Spinal cord (tissue), 10 donors: ENCODE measurements around the gene ZNF784. TPM values are rescaled to one million over a fixed set of nuclear protein-coding genes. Genes with fewer than 3 reads are reported as not detected.

ENCODE experiments used
- DNase-seq, 6 donors: peaks; one replicate each; pipeline versions ENCODE4 v3.0.0 to v3.0.0-alpha.2; 2013 to 2015; ENCODE audit warnings: low spot score in 6 of 6, low read depth in 4 of 6
- H3K27ac ChIP-seq: one replicate; pipeline ENCODE4 v1.5.1; 2013; ENCODE audit warnings: low read depth, low read length, control low read depth
- H3K27me3 ChIP-seq: one replicate; pipeline ENCODE4 v1.6.1; 2013; ENCODE audit warnings: low read length; ENCODE audit not compliant: control insufficient read depth, insufficient read depth
- H3K36me3 ChIP-seq: one replicate; pipeline ENCODE4 v1.6.1; 2013; ENCODE audit warnings: low read length; ENCODE audit not compliant: control insufficient read depth, insufficient read depth
- H3K4me1 ChIP-seq: one replicate; pipeline ENCODE4 v1.6.1; 2013; ENCODE audit warnings: low read length; ENCODE audit not compliant: control insufficient read depth, insufficient read depth
- H3K4me3 ChIP-seq: one replicate; pipeline ENCODE4 v1.5.1; 2013; ENCODE audit warnings: low read depth, low read length, control low read depth
- H3K9me3 ChIP-seq: one replicate; pipeline ENCODE4 v1.6.1; 2013; ENCODE audit warnings: low read length; ENCODE audit not compliant: control insufficient read depth, insufficient read depth
- WGBS: methylation state at CpG from one replicate; pipeline ENCODE4 v1.1.5; 2013; ENCODE audit warnings: missing lambda C conversion rate; ENCODE audit not compliant: insufficient coverage; 5-methylcytosine and 5-hydroxymethylcytosine counted together
- polyA plus RNA-seq, 2 donors: library from polyadenylated mRNA; unstranded; fragments of 120-200 nt; gene quantifications; one replicate each; pipeline ENCODE4 v1.2.1, GENCODE V29; 2013; ENCODE audit not compliant: insufficient read length in 2 of 2
- total RNA-seq, 2 donors: library from RNA; depleted of rRNA in 1 of 2; stranded (reverse); fragments of 120-200 nt in 1 of 2; fragments of >200 nt in 1 of 2; gene quantifications; one replicate each; pipeline versions ENCODE4 v1.2.3 to v1.2.4, GENCODE V29; 2013 to 2014
- donor health status: healthy.

ZNF784 gene
- total and polyA plus RNA-seq, 4 donors = 2.9 to 12.8 (median 8.1) TPM

DNA sequence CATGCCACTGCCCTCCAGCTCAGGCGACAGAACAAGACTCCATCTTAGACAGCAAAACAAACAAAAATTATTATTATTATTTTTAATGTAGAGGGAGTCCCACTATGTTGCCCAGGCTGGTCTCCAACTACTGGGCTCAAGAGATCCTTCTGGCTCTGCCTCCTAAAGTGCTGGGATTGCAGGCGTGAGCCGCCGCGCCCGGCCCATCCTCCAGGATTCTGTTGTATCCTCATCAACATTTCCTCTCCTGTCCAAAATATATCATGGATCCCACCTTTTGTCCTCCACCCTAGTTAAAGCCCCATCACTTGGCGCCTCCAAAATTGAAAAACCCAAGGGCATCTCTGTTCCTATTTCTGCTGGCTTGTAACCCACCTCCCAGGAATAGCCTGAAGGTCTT, 1.2 kb downstream of the ZNF784 start:
- Histone ChIP-seq H3K4me3 (no peak overlapping the region), H3K36me3 (peaks cover 30% of the 10 kb centered on the region), H3K27me3 (no peaks in the 10 kb centered on the region), H3K27ac (no peak overlapping the region), H3K4me1 (peaks cover 5% of the 10 kb centered on the region), H3K9me3 (no peaks in the 10 kb centered on the region)
- 94% methylated on average over 5 of the region's 7 CpGs for WGBS
- DNase-seq = no peak

GRCh38 chr19:55622242-55622969, 2.0 kb downstream of the ZNF784 start:
- H3K36me3 ChIP-seq = peaks cover 35% of the 10 kb centered on the region
- no peaks in the 10 kb centered on the region for H3K27me3 ChIP-seq
- no peaks in the 10 kb centered on the region for H3K9me3 ChIP-seq
- peaks cover 5% of the 10 kb centered on the region for H3K4me1 ChIP-seq
- WGBS = 91% methylated on average over 39 of the region's 40 CpGs
- no peak overlapping the region for H3K4me3 ChIP-seq
- DNase-seq = no peak
- no peak overlapping the region for H3K27ac ChIP-seq

- DNase-seq = no peak
- WGBS = 95% methylated on average over 49 of the region's 55 CpGs
- Histone ChIP-seq H3K9me3 (no peaks in the 10 kb centered on the region), H3K36me3 (peaks cover 41% of the 10 kb centered on the region), H3K27ac (no peak overlapping the region), H3K4me1 (peaks cover 5% of the 10 kb centered on the region), H3K27me3 (no peaks in the 10 kb centered on the region), H3K4me3 (no peak overlapping the region)
These were observed 2.6 kb downstream of the ZNF784 start for GRCh38 chr19:55621673-55622231.

DNA sequence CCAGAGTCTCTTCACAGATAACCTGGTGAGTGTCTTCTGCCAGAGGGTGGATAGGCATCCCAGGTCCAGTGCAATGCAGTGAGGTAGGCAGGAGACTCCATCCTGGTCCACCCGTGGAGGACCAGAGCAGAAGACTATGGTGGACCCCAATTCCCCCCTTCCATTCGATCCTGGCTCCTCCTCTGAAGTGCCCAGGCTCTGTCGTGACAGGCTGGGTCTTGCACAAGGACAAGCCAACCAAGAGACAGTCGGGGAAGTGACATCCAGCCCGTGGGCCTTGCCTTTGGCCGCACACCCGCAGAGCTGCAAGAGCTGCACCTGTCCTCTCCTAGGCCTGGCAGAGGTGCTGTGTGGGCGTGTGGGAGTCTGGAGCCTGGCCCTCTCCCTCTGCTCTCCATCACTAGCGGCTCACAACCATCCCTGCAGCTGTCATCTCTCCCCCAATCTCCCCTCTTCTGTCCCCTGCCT, 3.1 kb downstream of the ZNF784 start:
- DNase-seq = no peak
- H3K27ac ChIP-seq = no peak overlapping the region
- no peaks in the 10 kb centered on the region for H3K27me3 ChIP-seq
- peaks cover 5% of the 10 kb centered on the region for H3K4me1 ChIP-seq
- H3K36me3 ChIP-seq = peaks cover 47% of the 10 kb centered on the region
- H3K9me3 ChIP-seq = no peaks in the 10 kb centered on the region
- no peak overlapping the region for H3K4me3 ChIP-seq
- WGBS = 95% methylated on average over 9 of the region's 9 CpGs

DNA sequence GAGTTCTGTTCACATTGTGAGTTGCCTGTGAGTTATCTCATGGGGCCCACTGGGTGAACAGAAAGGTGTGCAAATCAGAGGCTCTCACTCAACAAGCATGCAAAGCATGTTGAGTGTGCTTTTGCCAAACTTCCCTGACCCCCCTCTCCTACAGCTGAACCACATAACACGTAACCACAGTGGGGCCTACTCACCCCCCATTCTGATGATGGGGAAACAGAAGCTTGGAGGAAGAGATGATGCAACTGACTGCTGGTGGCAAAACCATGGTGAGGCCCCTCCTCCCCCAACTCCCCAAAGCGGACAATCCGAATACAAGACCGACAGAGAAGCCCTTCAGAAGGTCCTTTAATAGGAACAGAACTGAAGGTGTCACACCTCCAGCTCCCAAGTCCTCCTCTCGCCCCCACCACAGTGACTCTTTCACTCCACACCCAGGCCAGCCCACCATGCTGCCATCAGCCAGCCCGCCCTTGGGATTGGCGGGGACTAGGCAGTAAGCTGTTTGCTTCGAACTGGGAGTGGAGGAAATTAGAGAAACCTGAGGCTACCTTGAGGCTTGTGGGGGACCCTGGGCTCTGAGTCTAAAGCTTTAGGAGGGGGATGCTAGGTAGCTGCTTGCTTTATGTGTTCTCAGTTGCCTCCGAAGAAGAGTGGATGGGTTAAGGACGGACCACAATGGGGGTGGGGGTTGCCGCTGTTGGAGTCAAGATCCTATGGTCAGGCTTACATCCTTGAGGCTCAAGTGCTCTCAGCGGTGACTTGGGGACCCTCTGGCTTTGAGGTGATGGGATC, 3.8 kb downstream of the ZNF784 start:
- Histone ChIP-seq H3K27ac (no peak overlapping the region), H3K4me3 (no peak overlapping the region), H3K4me1 (peaks cover 5% of the 10 kb centered on the region), H3K9me3 (no peaks in the 10 kb centered on the region), H3K27me3 (no peaks in the 10 kb centered on the region), H3K36me3 (peaks cover 53% of the 10 kb centered on the region)
- WGBS = 94% methylated on average over 6 of the region's 12 CpGs
- DNase-seq = no peak

DNA sequence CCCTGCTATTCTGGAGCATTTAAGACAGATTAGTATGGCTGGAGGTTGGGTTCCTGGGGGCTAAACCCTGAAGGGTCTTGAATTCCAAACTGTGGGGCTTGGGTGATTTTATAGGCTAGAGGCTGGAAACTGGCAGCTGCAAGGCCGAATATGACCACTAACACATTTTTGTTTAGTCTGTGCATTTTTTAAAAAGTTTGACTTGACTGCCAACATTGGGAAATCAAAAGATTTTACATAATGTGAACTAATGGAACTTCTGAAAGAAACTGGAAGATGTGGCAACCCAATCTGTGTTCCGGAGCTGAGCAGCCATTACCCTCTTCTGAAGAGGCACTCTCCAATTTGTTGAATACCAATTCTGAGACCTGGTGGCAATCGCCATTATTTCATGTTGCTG, 5.1 kb downstream of the ZNF784 start:
- Histone ChIP-seq H3K4me3 (no peak overlapping the region), H3K27me3 (no peaks in the 10 kb centered on the region), H3K4me1 (no peaks in the 10 kb centered on the region), H3K9me3 (no peaks in the 10 kb centered on the region), H3K36me3 (peaks cover 64% of the 10 kb centered on the region), H3K27ac (no peak overlapping the region)
- no peak for DNase-seq
- WGBS = 100% methylated on average over 2 of the region's 3 CpGs

DNA sequence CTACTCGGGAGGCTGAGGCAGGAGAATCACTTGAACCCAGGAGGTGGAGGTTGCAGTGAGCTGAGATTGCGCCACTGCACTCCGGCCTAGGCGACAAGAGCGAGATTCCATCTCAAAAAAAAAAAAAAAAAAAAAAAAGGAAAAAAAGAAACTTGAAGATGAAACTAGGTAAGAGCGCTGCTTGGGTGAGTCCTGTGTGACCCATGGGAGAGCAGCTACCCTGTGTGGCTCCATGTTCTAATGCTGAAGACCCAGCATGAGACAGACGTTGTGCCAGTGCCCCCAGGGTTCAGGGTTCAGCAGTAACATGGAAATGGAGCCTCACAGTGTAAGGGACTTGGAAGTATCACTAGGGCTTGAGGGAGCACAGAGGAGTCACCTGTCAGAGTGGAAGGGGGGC, 5.9 kb downstream of the ZNF784 start:
- H3K9me3 ChIP-seq = no peaks in the 10 kb centered on the region
- no peak for DNase-seq
- H3K4me3 ChIP-seq = no peak overlapping the region
- peaks cover 73% of the 10 kb centered on the region for H3K36me3 ChIP-seq
- H3K27ac ChIP-seq = no peak overlapping the region
- 87% methylated on average over 2 of the region's 7 CpGs for WGBS
- H3K4me1 ChIP-seq = no peaks in the 10 kb centered on the region
- H3K27me3 ChIP-seq = no peaks in the 10 kb centered on the region

- H3K4me3 ChIP-seq = no peak overlapping the region
- no peaks in the 10 kb centered on the region for H3K27me3 ChIP-seq
- no peak for DNase-seq
- 77% methylated on average over 7 of the region's 8 CpGs for WGBS
- no peaks in the 10 kb centered on the region for H3K4me1 ChIP-seq
- H3K36me3 ChIP-seq = peaks cover 77% of the 10 kb centered on the region
- H3K27ac ChIP-seq = no peak overlapping the region
- H3K9me3 ChIP-seq = no peaks in the 10 kb centered on the region
These were observed 6.9 kb downstream of the ZNF784 start for GRCh38 chr19:55617426-55617825.

GRCh38 chr19:55616395-55616875, 7.9 kb downstream of the ZNF784 start:
- Histone ChIP-seq H3K27ac (no peak overlapping the region), H3K4me1 (no peaks in the 10 kb centered on the region), H3K27me3 (no peaks in the 10 kb centered on the region), H3K4me3 (no peak overlapping the region), H3K9me3 (no peaks in the 10 kb centered on the region), H3K36me3 (peaks cover 72% of the 10 kb centered on the region)
- WGBS = 96% methylated on average over 38 of the region's 38 CpGs
- DNase-seq = no peak
